IMR-90 (cell line): ENCODE measurements around the gene NNT. TPM values are rescaled to one million over a fixed set of nuclear protein-coding genes. Genes with fewer than 3 reads are reported as not detected.

ENCODE experiments used
- ATAC-seq: fragments of 200-7000 bp; cut with Tn5 transposase; 2 replicates; pipeline ENCODE4 v1.9.1; 2020; ENCODE audit warnings: low read depth, mild to moderate bottlenecking, moderate library complexity
- BruUV-seq: library from RNA; stranded (reverse); fragments of 400-500 nt; replicated peaks from 2 replicates; lab custom pipeline; 2021; lab: Mats Ljungman, UMichigan
- CTCF ChIA-PET: fragments of 300-600 bp; formaldehyde crosslinking; extraction: SDS; loops from one replicate; lab custom pipeline; 2021; ENCODE audit warnings: antibody characterized with exemption; lab: Yijun Ruan, JAX
- POLR2A ChIA-PET: fragments of 300-600 bp; sonication (Branson Sonifier 250); formaldehyde crosslinking; loops from one replicate; lab custom pipeline; 2022; ENCODE audit warnings: antibody characterized with exemption; ENCODE audit not compliant: unreplicated experiment; lab: Charles Lee
- DNase-seq: peaks from one replicate; pipeline ENCODE4 v3.0.0; 2013
- H2AFZ ChIP-seq: replicated peaks from 2 replicates; pipeline ENCODE3; 2013; ENCODE audit warnings: low read length, mild to moderate bottlenecking; ENCODE audit not compliant: poor library complexity
- H2AK5ac ChIP-seq: 2 replicates; pipeline ENCODE4 v1.6.1; 2013; ENCODE audit warnings: low read depth, low read length, inconsistent platforms
- H2AK9ac ChIP-seq: replicated peaks from 2 replicates; pipeline ENCODE3; 2013; ENCODE audit warnings: mild to moderate bottlenecking, low read depth, low read length, moderate library complexity; ENCODE audit not compliant: poor library complexity
- H2BK120ac ChIP-seq: 2 replicates; pipeline ENCODE4 v1.6.1; 2013; ENCODE audit warnings: low read depth, low read length, inconsistent platforms
- H2BK15ac ChIP-seq: 3 replicates; pipeline ENCODE4 v1.6.1; 2013; ENCODE audit warnings: low read depth, low read length, inconsistent platforms
- H2BK20ac ChIP-seq: 2 replicates; pipeline ENCODE4 v1.6.1; 2013; ENCODE audit warnings: low read depth, mild to moderate bottlenecking, inconsistent platforms, low read length, moderate library complexity
- H2BK5ac ChIP-seq: 2 replicates; pipeline ENCODE4 v1.6.1; 2013; ENCODE audit warnings: mild to moderate bottlenecking, low read depth, low read length, inconsistent platforms; ENCODE audit not compliant: poor library complexity, severe bottlenecking
- H3K14ac ChIP-seq: replicated peaks from 2 replicates; pipeline ENCODE4 v1.6.1; 2013; ENCODE audit warnings: low read depth, low read length, inconsistent platforms
- H3K18ac ChIP-seq: 2 replicates; pipeline ENCODE4 v1.6.1; 2013; ENCODE audit warnings: low read depth, low read length, control low read depth
- H3K23ac ChIP-seq: 2 replicates; pipeline ENCODE4 v1.6.1; 2013; ENCODE audit warnings: low read depth, low read length, inconsistent platforms
- H3K27ac ChIP-seq: 2 replicates; pipeline ENCODE4 v1.5.1; 2013; ENCODE audit warnings: mild to moderate bottlenecking, control low read depth, low read length; ENCODE audit not compliant: insufficient read depth
- H3K27me3 ChIP-seq: 2 replicates; pipeline ENCODE4 v1.6.1; 2013; ENCODE audit warnings: low read length; ENCODE audit not compliant: control insufficient read depth, insufficient read depth
- H3K36me3 ChIP-seq: 2 replicates; pipeline ENCODE4 v1.6.1; 2013; ENCODE audit warnings: low read length, mixed read lengths; ENCODE audit not compliant: control insufficient read depth, insufficient read depth
- H3K4ac ChIP-seq: 2 replicates; pipeline ENCODE4 v1.6.1; 2013; ENCODE audit warnings: low read depth, low read length, inconsistent platforms
- H3K4me1 ChIP-seq: 2 replicates; pipeline ENCODE4 v1.6.1; 2013; ENCODE audit warnings: low read length, mixed read lengths; ENCODE audit not compliant: control insufficient read depth, insufficient read depth
- H3K4me2 ChIP-seq: 2 replicates; pipeline ENCODE4 v1.6.1; 2013; ENCODE audit warnings: low read depth, mild to moderate bottlenecking, control low read depth, low read length, moderate library complexity
- H3K4me3 ChIP-seq: 2 replicates; pipeline ENCODE4 v1.5.1; 2013; ENCODE audit warnings: low read depth, mild to moderate bottlenecking, control low read depth, low read length, moderate library complexity; ENCODE audit not compliant: insufficient read depth
- H3K56ac ChIP-seq: 2 replicates; pipeline ENCODE4 v1.6.1; 2013; ENCODE audit warnings: low read length, inconsistent platforms; ENCODE audit not compliant: insufficient read depth; ENCODE audit errors: extremely low read depth
- H3K79me1 ChIP-seq, 2 experiments: 2 replicates each; pipeline ENCODE4 v1.6.1; 2013; ENCODE audit warnings: low read length in 2 of 2, inconsistent platforms in 1 of 2, low read depth in 1 of 2
- H3K9ac ChIP-seq: 2 replicates; pipeline ENCODE4 v1.6.1; 2013; ENCODE audit warnings: low read depth, low read length, control low read depth
- H3K9me1 ChIP-seq: 2 replicates; pipeline ENCODE4 v1.6.1; 2013; ENCODE audit warnings: low read length, inconsistent platforms; ENCODE audit not compliant: insufficient read depth
- H3K9me3 ChIP-seq: 2 replicates; pipeline ENCODE4 v1.6.1; 2013; ENCODE audit warnings: low read length; ENCODE audit not compliant: control insufficient read depth, insufficient read depth
- H4K20me1 ChIP-seq: 2 replicates; pipeline ENCODE4 v1.6.1; 2013; ENCODE audit warnings: low read length, inconsistent platforms; ENCODE audit not compliant: insufficient read depth
- H4K5ac ChIP-seq: 2 replicates; pipeline ENCODE4 v1.6.1; 2013; ENCODE audit warnings: mild to moderate bottlenecking, low read depth, low read length, control low read depth
- H4K8ac ChIP-seq, 2 experiments: 2 replicates each; pipeline ENCODE4 v1.6.1; 2013; ENCODE audit warnings: low read depth in 2 of 2, low read length in 2 of 2, control low read depth in 1 of 2, inconsistent platforms in 1 of 2
- H4K91ac ChIP-seq: 2 replicates; pipeline ENCODE4 v1.6.1; 2013; ENCODE audit warnings: low read depth, low read length, inconsistent platforms; ENCODE audit not compliant: insufficient read depth
- BHLHE40 ChIP-seq: fragments of 150-350 bp; IDR thresholded peaks from 2 replicates; pipeline ENCODE4 v1.6.1; 2016; ENCODE audit warnings: mild to moderate bottlenecking, low read depth, low read length
- CEBPB ChIP-seq: IDR thresholded peaks from 2 replicates; pipeline ENCODE4 v1.6.1; 2012; ENCODE audit warnings: low read depth, low read length, improper control_type of control experiment
- CHD1 ChIP-seq: IDR thresholded peaks from 2 replicates; pipeline ENCODE4 v1.6.1; 2012; ENCODE audit warnings: low read depth, low read length, improper control_type of control experiment
- CTCF ChIP-seq: conservative IDR thresholded peaks from 2 replicates; pipeline ENCODE4 v1.5.1; 2012; ENCODE audit warnings: mild to moderate bottlenecking, low read depth, low read length, improper control_type of control experiment
- ELK1 ChIP-seq: fragments of 150-350 bp; IDR thresholded peaks from 2 replicates; pipeline ENCODE4 v1.6.1; 2016; ENCODE audit warnings: low read depth, mild to moderate bottlenecking, low read length, moderate library complexity, borderline replicate concordance
- FOS ChIP-seq: fragments of 150-350 bp; IDR thresholded peaks from 2 replicates; pipeline ENCODE4 v1.6.1; 2016; ENCODE audit warnings: low read depth, low read length
- MAFK ChIP-seq: IDR thresholded peaks from 2 replicates; pipeline ENCODE4 v1.6.1; 2012; ENCODE audit warnings: low read depth, low read length, improper control_type of control experiment
- MAZ ChIP-seq: IDR thresholded peaks from 2 replicates; pipeline ENCODE4 v1.6.1; 2012; ENCODE audit warnings: low read depth, mild to moderate bottlenecking, low read length, improper control_type of control experiment, moderate library complexity, borderline replicate concordance
- MXI1 ChIP-seq: IDR thresholded peaks from 2 replicates; pipeline ENCODE4 v1.6.1; 2012; ENCODE audit warnings: low read depth, mild to moderate bottlenecking, low read length, moderate library complexity, borderline replicate concordance
- NFE2L2 ChIP-seq: fragments of 150-350 bp; IDR thresholded peaks from 2 replicates; pipeline ENCODE4 v1.6.1; 2016; ENCODE audit warnings: low read depth, mild to moderate bottlenecking, low read length
- POLR2A ChIP-seq: IDR thresholded peaks from 2 replicates; pipeline ENCODE4 v1.6.1; 2012; ENCODE audit warnings: mild to moderate bottlenecking, low read depth, low read length
- RAD21 ChIP-seq: IDR thresholded peaks from 2 replicates; pipeline ENCODE4 v1.6.1; 2012; ENCODE audit warnings: low read length, improper control_type of control experiment
- RCOR1 ChIP-seq: IDR thresholded peaks from 2 replicates; pipeline ENCODE4 v1.6.1; 2012; ENCODE audit warnings: mild to moderate bottlenecking, low read length, improper control_type of control experiment; ENCODE audit not compliant: insufficient replicate concordance
- RFX5 ChIP-seq: IDR thresholded peaks from 2 replicates; pipeline ENCODE4 v1.8.0; 2012; ENCODE audit warnings: low read depth, mild to moderate bottlenecking, low read length, moderate library complexity
- SMC3 ChIP-seq: fragments of 150-350 bp; IDR thresholded peaks from 2 replicates; pipeline ENCODE4 v1.6.1; 2016; ENCODE audit warnings: low read depth, mild to moderate bottlenecking, antibody characterized with exemption, low read length, moderate library complexity
- USF2 ChIP-seq: fragments of 150-350 bp; IDR thresholded peaks from 2 replicates; pipeline ENCODE4 v1.6.1; 2017; ENCODE audit warnings: mild to moderate bottlenecking, antibody characterized with exemption, low read length, low read depth
- WGBS, 2 experiments: methylation state at CpG; one replicate each; pipeline versions ENCODE4 v1.1.5 to v1.1.7; 2013; ENCODE audit warnings: missing lambda C conversion rate in 2 of 2; ENCODE audit not compliant: insufficient read length in 1 of 2; ENCODE audit errors: extremely low coverage in 2 of 2; 5-methylcytosine and 5-hydroxymethylcytosine counted together
- dilution Hi-C: fragments of 300-500 bp; cut with HindIII; formaldehyde crosslinking; loops from one replicate; pipeline ENCODE4 v1.14.3; 2018; ENCODE audit warnings: low sequenced_read_pairs; ENCODE audit not compliant: unreplicated experiment
- in situ Hi-C: fragments of 300-500 bp; cut with MboI; formaldehyde crosslinking; loops from 3 replicates; pipeline ENCODE4 v1.14.3; 2019; ENCODE audit warnings: low sequenced_read_pairs, inconsistent platforms, mixed read lengths
- intact Hi-C: fragments of 100-400 bp; cut with micrococcal nuclease; formaldehyde crosslinking; loops from 2 replicates; pipeline ENCODE4 v1.10.0; 2022
- polyA plus RNA-seq, 3 experiments: library from polyadenylated mRNA; depleted of rRNA; stranded (reverse); fragments of >200 nt; gene quantifications; 2 replicates each; pipeline ENCODE4 v1.2.3, GENCODE V29; 2012; ENCODE audit warnings: low replicate concordance in 1 of 3
- total RNA-seq: library from RNA; depleted of rRNA; stranded (reverse); fragments of >200 nt; gene quantifications from 2 replicates; pipeline ENCODE4 v1.2.3, GENCODE V29; 2012

The NNT gene
- total and polyA plus RNA-seq, 2 of the 4 experiments (the other 2 are of a cell fraction) = 23.1 to 57.2 TPM

- no peak overlapping the region for H3K4me3 ChIP-seq
- H3K9ac ChIP-seq = no peak overlapping the region
- H2AFZ ChIP-seq = no peak overlapping the region
- dilution Hi-C loops (no loop called here), in situ Hi-C loops (no loop called here), intact Hi-C loops (no loop called here)
- H2BK15ac ChIP-seq = no peak overlapping the region
- no peak for DNase-seq
- H2BK120ac ChIP-seq = no peak overlapping the region
- H3K27ac ChIP-seq = no peak overlapping the region
- H3K14ac ChIP-seq = no peak overlapping the region
- H2BK5ac ChIP-seq = no peak overlapping the region
- no peak overlapping the region for H2AK9ac ChIP-seq
- no peak overlapping the region; the same call in 1 of the 2 replicates for H3K4me2 ChIP-seq
- no peak overlapping the region for H4K5ac ChIP-seq
- peaks cover 8% of the 10 kb centered on the region; the same call in 1 of the 2 replicates for H3K4me1 ChIP-seq
- ATAC-seq = no peak
- H3K9me3 ChIP-seq = no peaks in the 10 kb centered on the region
- POLR2A ChIA-PET = no interaction called here
- H3K79me1 ChIP-seq = no peaks in the 10 kb centered on the region
- no peak overlapping the region for H3K56ac ChIP-seq
- no peak overlapping the region for H4K8ac ChIP-seq
- no peak for TF ChIP-seq RCOR1
- TF ChIP-seq CHD1 = no peak
- TF ChIP-seq BHLHE40 = no peak
- no peak for TF ChIP-seq RAD21
- no peak for TF ChIP-seq MAFK
- no peak for TF ChIP-seq SMC3
- TF ChIP-seq USF2 = no peak
- TF ChIP-seq MXI1 = no peak
- no peak for TF ChIP-seq CEBPB
- no peak for TF ChIP-seq FOS
- no peak for TF ChIP-seq ELK1
- TF ChIP-seq POLR2A = no peak
- TF ChIP-seq NFE2L2 = no peak
- TF ChIP-seq CTCF = no peak
- no peak for TF ChIP-seq MAZ
- TF ChIP-seq RFX5 = no peak
- H3K27me3 ChIP-seq = no peaks in the 10 kb centered on the region
- 0 out of 2 replicates have a peak overlapping the region, but pooled peaks have one; percentile 59 for H3K18ac ChIP-seq
- CTCF ChIA-PET = interaction anchor here (0.6 kb wide), 1 partner anchor 879 kb away, joined by 3 read pairs; no protein-coding TSS in a partner anchor
- H2BK20ac ChIP-seq = no peak overlapping the region
- no peaks in the 10 kb centered on the region; the same call in 1 of the 2 replicates for H3K9me1 ChIP-seq
- H2AK5ac ChIP-seq = no peak overlapping the region
- no peak overlapping the region for H4K91ac ChIP-seq
- WGBS, 2 experiments = no CpG with 5 or more reads among the region's 3 CpGs
- no TSS peak for BruUV-seq
- no peak overlapping the region for H3K23ac ChIP-seq
- no peaks in the 10 kb centered on the region for H3K36me3 ChIP-seq
- H3K4ac ChIP-seq = no peak overlapping the region
- no peaks in the 10 kb centered on the region for H4K20me1 ChIP-seq
Observed at GRCh38 chr5:43563321-43563720, 39.7 kb upstream of the NNT start.
